22Rv1 (cell line): ENCODE results near the gene CCDC190.

Experiments
- H3K27ac ChIP-seq: fragments of 450-650 bp; 2 replicates; pipeline ENCODE4 v1.5.1; 2017
- ZFX ChIP-seq: fragments of 450-650 bp; IDR thresholded peaks from 2 replicates; pipeline ENCODE4 v1.6.1; 2017; ENCODE audit warnings: antibody characterized with exemption, borderline replicate concordance
- TF ChIP-seq, protein P1 (sequence below): fragments of 450-650 bp; IDR thresholded peaks from 2 replicates; pipeline ENCODE4 v1.5.1; 2017; ENCODE audit warnings: mild to moderate bottlenecking

CCDC190 gene

DNA sequence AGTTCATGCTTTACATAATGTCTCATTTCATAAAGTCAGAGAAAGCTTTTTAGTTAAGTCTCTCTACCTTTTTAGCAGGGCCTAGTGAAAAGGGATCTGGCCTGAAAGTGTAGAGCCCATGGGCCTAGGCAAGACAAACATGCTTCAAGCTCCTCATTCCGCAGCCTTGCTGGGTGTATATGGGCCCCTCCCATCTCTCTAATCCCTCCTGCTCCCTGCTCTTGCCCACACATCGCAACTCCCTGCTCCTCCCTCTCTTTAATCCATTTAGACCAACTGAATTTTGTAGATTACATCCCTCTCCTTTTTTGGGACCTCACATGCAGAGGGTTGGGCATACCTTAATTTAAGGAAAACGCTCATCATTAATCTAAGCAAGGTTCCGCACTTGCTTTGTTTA, 42.3 kb upstream of the CCDC190 start:
- H3K27ac ChIP-seq = no peak overlapping the region
- TF ChIP-seq, protein P1, sequence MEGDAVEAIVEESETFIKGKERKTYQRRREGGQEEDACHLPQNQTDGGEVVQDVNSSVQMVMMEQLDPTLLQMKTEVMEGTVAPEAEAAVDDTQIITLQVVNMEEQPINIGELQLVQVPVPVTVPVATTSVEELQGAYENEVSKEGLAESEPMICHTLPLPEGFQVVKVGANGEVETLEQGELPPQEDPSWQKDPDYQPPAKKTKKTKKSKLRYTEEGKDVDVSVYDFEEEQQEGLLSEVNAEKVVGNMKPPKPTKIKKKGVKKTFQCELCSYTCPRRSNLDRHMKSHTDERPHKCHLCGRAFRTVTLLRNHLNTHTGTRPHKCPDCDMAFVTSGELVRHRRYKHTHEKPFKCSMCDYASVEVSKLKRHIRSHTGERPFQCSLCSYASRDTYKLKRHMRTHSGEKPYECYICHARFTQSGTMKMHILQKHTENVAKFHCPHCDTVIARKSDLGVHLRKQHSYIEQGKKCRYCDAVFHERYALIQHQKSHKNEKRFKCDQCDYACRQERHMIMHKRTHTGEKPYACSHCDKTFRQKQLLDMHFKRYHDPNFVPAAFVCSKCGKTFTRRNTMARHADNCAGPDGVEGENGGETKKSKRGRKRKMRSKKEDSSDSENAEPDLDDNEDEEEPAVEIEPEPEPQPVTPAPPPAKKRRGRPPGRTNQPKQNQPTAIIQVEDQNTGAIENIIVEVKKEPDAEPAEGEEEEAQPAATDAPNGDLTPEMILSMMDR = no peak
- TF ChIP-seq ZFX = no peak

DNA sequence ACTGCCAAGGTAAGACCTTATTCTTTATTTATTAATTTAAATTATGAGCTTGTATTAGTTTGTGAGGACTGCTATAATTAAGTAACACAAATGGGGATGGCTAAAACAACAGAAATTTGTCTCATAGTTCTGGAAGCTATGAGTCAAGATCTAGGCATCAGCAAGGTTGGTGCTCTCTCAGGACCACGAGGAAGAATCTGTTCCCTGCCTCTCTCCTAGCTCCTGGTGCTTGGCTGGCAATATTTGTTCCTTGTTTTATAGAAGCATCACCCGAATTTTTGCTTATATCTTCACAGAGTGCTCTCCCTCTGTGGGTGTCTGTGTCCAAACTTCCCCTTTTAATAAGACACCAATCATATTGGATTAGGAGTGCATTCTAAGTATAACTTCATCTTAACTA, 41.4 kb upstream of the CCDC190 start:
- H3K27ac ChIP-seq = no peak overlapping the region
- TF ChIP-seq, protein P1 = no peak
- TF ChIP-seq ZFX = no peak

DNA sequence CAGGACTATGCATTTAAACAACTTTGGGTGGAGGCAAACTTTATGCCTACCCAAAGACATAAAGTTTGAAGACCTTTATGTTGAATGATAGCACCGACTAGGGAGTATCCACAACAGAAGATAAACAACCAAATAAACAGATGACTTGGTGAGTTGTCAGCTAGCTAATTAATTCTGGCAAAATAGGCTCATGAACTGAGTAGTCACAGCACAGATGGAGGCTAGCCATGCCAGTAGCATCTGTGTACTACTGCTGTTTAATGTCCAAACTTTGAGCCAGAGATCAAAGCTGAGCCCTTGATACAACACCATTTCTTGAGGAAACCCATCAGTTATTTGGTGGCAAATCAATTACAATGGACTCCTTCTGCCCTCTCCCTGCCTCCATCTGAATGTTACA, 40.3 kb upstream of the CCDC190 start:
- no peak overlapping the region for H3K27ac ChIP-seq

DNA sequence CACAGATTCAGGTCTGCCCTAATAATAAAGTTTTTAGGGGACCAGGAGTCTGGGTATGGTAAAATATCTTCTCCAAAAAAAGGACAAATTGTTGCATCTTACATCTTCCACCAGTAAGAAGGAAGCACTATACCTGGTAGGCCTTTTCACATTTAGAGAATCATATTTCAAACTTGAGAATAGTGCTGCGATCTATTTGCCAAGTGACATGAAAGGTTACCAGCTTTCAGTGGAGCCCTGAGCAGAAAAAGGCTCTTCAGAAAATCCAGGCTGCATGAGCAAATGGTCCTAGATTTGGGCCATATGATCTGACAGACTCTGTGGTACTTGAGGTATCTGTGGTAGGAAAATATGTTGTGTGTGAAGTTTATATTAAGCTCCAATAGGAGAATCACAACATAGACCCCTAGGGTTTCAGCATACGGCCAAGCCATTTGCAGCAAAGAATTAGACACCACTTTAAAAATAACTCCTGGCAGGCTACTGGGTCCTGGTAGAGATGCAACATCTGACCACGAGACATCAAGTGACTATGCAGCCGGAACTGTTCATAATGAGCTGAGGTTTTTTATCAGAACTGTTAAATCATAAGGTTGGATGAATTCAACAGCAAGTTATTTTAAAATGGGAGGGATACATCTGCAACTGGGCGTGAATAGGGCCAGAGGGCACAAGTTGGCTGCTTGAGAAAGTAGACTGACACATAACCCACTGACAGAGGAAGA, 38.6 kb upstream of the CCDC190 start:
- TF ChIP-seq, protein P1 = no peak
- TF ChIP-seq ZFX = no peak
- no peak overlapping the region for H3K27ac ChIP-seq

More for the DNA sequence above, 40.3 kb upstream of the CCDC190 start:
- no peak for TF ChIP-seq ZFX
- TF ChIP-seq, protein P1 = no peak

DNA sequence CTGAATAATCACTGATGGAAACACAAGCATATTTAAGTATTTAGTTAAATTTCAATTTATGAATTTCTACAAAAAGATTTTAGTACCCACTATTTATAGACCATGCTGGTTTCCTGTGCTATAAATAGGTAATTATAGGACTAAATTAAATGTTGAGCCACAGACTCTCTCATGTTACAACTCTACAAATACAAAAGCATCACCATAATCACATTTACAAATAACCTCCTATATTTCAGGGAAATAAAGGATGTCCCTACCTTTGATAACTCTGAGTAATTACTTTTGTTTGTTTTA, 32.6 kb upstream of the CCDC190 start:
- TF ChIP-seq, protein P1 = no peak
- no peak for TF ChIP-seq ZFX
- no peak overlapping the region for H3K27ac ChIP-seq

DNA sequence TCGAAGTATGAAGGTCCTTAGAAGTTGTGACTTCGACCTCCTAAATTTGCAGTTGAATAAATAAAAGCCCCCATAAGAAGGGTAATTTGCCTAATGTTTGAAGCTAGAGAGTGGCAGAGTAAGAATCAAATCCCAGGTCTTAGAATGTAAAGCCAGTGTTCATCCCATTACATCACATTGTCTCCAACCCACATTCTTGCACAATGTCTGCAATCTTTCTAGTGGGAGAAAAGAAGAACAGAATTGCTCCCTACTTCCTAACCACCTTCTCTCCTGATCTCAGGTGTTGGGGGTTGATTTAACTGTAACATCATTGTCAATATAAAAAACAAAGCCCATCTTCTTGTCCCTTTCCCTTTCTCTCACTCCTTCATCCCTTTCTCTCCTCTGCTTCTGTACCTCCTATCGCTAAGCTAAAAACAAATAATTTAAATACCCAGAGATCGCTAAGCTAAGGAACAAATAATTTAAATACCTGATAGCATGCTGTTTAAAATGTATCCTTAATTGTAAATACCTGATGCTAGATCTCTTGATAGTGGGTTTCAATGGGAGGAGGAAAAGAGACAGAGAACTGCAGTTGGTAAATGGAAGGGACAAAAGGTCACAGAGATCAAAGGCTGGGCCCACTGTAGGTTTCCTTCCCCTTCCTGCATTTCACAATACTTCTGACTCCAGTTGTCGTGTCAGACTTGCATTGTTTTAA, 32.1 kb upstream of the CCDC190 start:
- H3K27ac ChIP-seq = no peak overlapping the region
- TF ChIP-seq ZFX = no peak
- TF ChIP-seq, protein P1 = no peak

DNA sequence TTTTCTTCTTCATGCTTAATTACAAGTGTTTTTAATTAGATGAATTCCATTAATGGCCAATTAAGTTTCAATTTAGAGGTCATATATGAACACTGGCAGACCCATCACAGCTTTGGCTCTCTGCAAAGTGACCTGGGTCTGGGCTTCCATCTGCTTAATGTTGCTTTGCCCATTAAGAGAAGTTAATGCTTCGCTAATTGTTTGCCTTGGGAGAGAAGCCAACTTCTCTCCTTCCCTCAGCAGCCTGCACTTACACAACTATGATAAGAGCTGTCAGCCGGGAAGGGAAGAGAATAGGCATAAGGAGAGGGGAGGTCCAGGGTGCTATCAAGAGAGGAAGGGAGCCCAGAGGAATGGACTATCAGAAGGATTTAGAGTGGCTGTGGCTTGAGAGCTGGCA, 29.0 kb upstream of the CCDC190 start:
- no peak overlapping the region for H3K27ac ChIP-seq
- TF ChIP-seq, protein P1 = no peak
- TF ChIP-seq ZFX = no peak
